ENCODE results near the gene FRMD4A.
"Not testable (repeated sequence)": the region's sequence is repeated elsewhere in the genome, so short reads cannot be mapped to it uniquely, and the experiment has no call there.

Gene FRMD4A

GRCh38 chr10:14146025-14146424, 184.7 kb downstream of the FRMD4A start:
- DNase-seq (ENCODE audit: low spot score) = no peak

- DNase-seq (ENCODE audit: low spot score) = no peak
Measured at GRCh38 chr10:14144451-14144850, 186.3 kb downstream of the FRMD4A start.

- DNase-seq (ENCODE audit: low spot score) = no peak
Measured at GRCh38 chr10:14142606-14143250, 188.0 kb downstream of the FRMD4A start.

- DNase-seq (ENCODE audit: low spot score) = no peak
Measured at GRCh38 chr10:14141283-14141682, 189.4 kb downstream of the FRMD4A start.

- DNase-seq (ENCODE audit: low spot score) = no peak
Measured at GRCh38 chr10:14137391-14137790, 193.3 kb downstream of the FRMD4A start.

GRCh38 chr10:14135196-14135595, 195.5 kb downstream of the FRMD4A start:
- DNase-seq (ENCODE audit: low spot score) = not testable (repeated sequence)

GRCh38 chr10:14134275-14134674, 196.4 kb downstream of the FRMD4A start:
- no peak for DNase-seq (ENCODE audit: low spot score)

GRCh38 chr10:14131261-14131960, 199.3 kb downstream of the FRMD4A start:
- DNase-seq (ENCODE audit: low spot score) = no peak

- DNase-seq (ENCODE audit: low spot score) = no peak
Measured at GRCh38 chr10:14129770-14130169, 201.0 kb downstream of the FRMD4A start.

GRCh38 chr10:14128519-14128918, 202.2 kb downstream of the FRMD4A start:
- no peak for DNase-seq (ENCODE audit: low spot score)

- DNase-seq (ENCODE audit: low spot score) = no peak
Measured at GRCh38 chr10:14126697-14127440, 203.9 kb downstream of the FRMD4A start.

- no peak for DNase-seq (ENCODE audit: low spot score)
Measured at GRCh38 chr10:14125564-14125963, 205.2 kb downstream of the FRMD4A start.

- DNase-seq (ENCODE audit: low spot score) = no peak
Measured at GRCh38 chr10:14124941-14125340, 205.8 kb downstream of the FRMD4A start.

GRCh38 chr10:14123139-14123538, 207.6 kb downstream of the FRMD4A start:
- DNase-seq (ENCODE audit: low spot score) = no peak

GRCh38 chr10:14120812-14121211, 209.9 kb downstream of the FRMD4A start:
- no peak for DNase-seq (ENCODE audit: low spot score)

GRCh38 chr10:14118953-14119352, 211.8 kb downstream of the FRMD4A start:
- DNase-seq (ENCODE audit: low spot score) = no peak

GRCh38 chr10:14116837-14117236, 213.9 kb downstream of the FRMD4A start:
- no peak for DNase-seq (ENCODE audit: low spot score)

GRCh38 chr10:14116021-14116420, 214.7 kb downstream of the FRMD4A start:
- no peak for DNase-seq (ENCODE audit: low spot score)

GRCh38 chr10:14114791-14115190, 215.9 kb downstream of the FRMD4A start:
- DNase-seq (ENCODE audit: low spot score) = no peak

GRCh38 chr10:14112056-14112455, 218.7 kb downstream of the FRMD4A start:
- DNase-seq (ENCODE audit: low spot score) = no peak

- DNase-seq (ENCODE audit: low spot score) = no peak
Measured at GRCh38 chr10:14111208-14111607, 219.5 kb downstream of the FRMD4A start.

GRCh38 chr10:14106828-14107227, 223.9 kb downstream of the FRMD4A start:
- DNase-seq (ENCODE audit: low spot score) = no peak

GRCh38 chr10:14102056-14102455, 228.7 kb downstream of the FRMD4A start:
- no peak for DNase-seq (ENCODE audit: low spot score)

Data from CD4-positive, alpha-beta T cell treated with Interleukin-6 at 100 ng/mL for 8 hours (primary cell).